HL-60 (cell line): ENCODE data around the gene ID1.

Experiments used
- DNase-seq, 2 experiments: peaks; one replicate each; pipeline ENCODE4 v3.0.0-alpha.2; 2010 to 2020; ENCODE audit warnings: low read depth in 1 of 2, low spot score in 1 of 2
- H3K27ac ChIP-seq: fragments of 250-450 bp; sonication (Bioruptor Pico); replicated peaks from 2 replicates; pipeline ENCODE4 v1.5.1; 2020; ENCODE audit warnings: mild to moderate bottlenecking, moderate library complexity
- H3K27me3 ChIP-seq: fragments of 250-450 bp; sonication (Bioruptor Pico); 2 replicates; pipeline ENCODE4 v1.5.1; 2021; ENCODE audit warnings: mild to moderate bottlenecking, moderate library complexity; ENCODE audit not compliant: insufficient read depth, poor library complexity, severe bottlenecking
- H3K4me3 ChIP-seq: replicated peaks from 2 replicates; pipeline ENCODE4 v1.5.1; 2011; ENCODE audit warnings: mild to moderate bottlenecking, control low read depth, low read length; ENCODE audit not compliant: insufficient read depth
- GABPA ChIP-seq: IDR thresholded peaks from 2 replicates; pipeline ENCODE4 v1.6.1; 2012; ENCODE audit warnings: low read depth
- POLR2AphosphoS5 ChIP-seq: IDR thresholded peaks from 2 replicates; pipeline ENCODE4 v1.6.1; 2012; ENCODE audit warnings: low read depth
- SPI1 ChIP-seq: IDR thresholded peaks from 2 replicates; pipeline ENCODE4 v1.6.1; 2012; ENCODE audit warnings: low read depth, mild to moderate bottlenecking, borderline replicate concordance
- TF ChIP-seq, protein P1 (sequence below): IDR thresholded peaks from 2 replicates; pipeline ENCODE4 v1.6.1; 2012; ENCODE audit warnings: low read depth; ENCODE audit not compliant: insufficient replicate concordance
- TF ChIP-seq, protein P2 (sequence below): IDR thresholded peaks from one replicate; pipeline ENCODE4 v1.5.1; 2011; ENCODE audit warnings: low read length, control low read depth, inconsistent platforms; ENCODE audit not compliant: insufficient read depth

ID1 gene

DNA sequence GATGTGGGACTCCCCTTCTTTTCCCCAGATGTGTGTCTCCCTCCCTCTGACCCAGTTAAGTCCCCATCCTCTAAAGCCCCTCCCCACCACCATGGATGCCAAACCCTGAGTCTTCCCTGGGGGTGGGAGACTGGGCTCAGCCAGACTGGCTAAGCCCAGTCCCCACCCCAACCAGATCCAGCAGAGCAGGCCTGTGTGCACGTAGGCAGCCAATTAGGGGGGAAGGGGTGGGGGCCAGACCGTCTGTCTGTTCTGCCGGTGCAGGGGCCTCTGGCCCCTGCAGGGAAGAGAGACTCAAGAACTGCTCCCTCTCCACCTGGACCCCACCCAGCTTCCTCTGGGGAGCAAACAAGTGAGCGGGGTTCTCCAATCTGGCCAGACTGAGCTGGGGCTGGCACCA, 33.2 kb downstream of the ID1 start:
- no peak for DNase-seq
- TF ChIP-seq, protein P1, sequence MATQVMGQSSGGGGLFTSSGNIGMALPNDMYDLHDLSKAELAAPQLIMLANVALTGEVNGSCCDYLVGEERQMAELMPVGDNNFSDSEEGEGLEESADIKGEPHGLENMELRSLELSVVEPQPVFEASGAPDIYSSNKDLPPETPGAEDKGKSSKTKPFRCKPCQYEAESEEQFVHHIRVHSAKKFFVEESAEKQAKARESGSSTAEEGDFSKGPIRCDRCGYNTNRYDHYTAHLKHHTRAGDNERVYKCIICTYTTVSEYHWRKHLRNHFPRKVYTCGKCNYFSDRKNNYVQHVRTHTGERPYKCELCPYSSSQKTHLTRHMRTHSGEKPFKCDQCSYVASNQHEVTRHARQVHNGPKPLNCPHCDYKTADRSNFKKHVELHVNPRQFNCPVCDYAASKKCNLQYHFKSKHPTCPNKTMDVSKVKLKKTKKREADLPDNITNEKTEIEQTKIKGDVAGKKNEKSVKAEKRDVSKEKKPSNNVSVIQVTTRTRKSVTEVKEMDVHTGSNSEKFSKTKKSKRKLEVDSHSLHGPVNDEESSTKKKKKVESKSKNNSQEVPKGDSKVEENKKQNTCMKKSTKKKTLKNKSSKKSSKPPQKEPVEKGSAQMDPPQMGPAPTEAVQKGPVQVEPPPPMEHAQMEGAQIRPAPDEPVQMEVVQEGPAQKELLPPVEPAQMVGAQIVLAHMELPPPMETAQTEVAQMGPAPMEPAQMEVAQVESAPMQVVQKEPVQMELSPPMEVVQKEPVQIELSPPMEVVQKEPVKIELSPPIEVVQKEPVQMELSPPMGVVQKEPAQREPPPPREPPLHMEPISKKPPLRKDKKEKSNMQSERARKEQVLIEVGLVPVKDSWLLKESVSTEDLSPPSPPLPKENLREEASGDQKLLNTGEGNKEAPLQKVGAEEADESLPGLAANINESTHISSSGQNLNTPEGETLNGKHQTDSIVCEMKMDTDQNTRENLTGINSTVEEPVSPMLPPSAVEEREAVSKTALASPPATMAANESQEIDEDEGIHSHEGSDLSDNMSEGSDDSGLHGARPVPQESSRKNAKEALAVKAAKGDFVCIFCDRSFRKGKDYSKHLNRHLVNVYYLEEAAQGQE = no peak
- TF ChIP-seq POLR2AphosphoS5 (no peak), GABPA (no peak), SPI1 (no peak)
- TF ChIP-seq, protein P2, sequence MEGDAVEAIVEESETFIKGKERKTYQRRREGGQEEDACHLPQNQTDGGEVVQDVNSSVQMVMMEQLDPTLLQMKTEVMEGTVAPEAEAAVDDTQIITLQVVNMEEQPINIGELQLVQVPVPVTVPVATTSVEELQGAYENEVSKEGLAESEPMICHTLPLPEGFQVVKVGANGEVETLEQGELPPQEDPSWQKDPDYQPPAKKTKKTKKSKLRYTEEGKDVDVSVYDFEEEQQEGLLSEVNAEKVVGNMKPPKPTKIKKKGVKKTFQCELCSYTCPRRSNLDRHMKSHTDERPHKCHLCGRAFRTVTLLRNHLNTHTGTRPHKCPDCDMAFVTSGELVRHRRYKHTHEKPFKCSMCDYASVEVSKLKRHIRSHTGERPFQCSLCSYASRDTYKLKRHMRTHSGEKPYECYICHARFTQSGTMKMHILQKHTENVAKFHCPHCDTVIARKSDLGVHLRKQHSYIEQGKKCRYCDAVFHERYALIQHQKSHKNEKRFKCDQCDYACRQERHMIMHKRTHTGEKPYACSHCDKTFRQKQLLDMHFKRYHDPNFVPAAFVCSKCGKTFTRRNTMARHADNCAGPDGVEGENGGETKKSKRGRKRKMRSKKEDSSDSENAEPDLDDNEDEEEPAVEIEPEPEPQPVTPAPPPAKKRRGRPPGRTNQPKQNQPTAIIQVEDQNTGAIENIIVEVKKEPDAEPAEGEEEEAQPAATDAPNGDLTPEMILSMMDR = no peak
- H3K27ac ChIP-seq = no peak overlapping the region
- H3K4me3 ChIP-seq = no peak overlapping the region
- H3K27me3 ChIP-seq = no peaks in the 10 kb centered on the region

DNA sequence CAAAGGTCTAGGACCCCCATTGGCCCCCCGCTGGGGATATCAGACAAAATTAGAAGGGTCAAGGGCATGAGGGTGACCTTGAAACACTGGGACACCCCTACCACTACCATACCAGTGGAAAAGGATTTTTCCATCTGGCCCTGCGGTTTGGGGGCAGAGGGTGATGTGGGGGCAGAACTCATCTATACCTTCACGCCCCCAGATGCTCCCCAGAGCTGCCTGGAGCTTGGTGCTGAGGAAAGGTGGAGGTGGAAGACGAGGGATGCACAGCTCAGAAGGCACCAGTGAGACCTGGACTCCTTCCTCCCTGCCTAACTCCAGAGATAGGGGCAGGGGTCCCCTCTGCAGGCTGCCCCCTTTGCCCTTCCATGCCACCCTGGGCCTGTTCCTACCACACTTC, 33.7 kb downstream of the ID1 start:
- Histone ChIP-seq H3K4me3 (no peak overlapping the region), H3K27ac (no peak overlapping the region), H3K27me3 (no peaks in the 10 kb centered on the region)
- TF ChIP-seq, protein P2 = no peak
- TF ChIP-seq, protein P1 = no peak
- no peak for TF ChIP-seq POLR2AphosphoS5
- no peak for TF ChIP-seq SPI1
- no peak for TF ChIP-seq GABPA
- DNase-seq = no peak

DNA sequence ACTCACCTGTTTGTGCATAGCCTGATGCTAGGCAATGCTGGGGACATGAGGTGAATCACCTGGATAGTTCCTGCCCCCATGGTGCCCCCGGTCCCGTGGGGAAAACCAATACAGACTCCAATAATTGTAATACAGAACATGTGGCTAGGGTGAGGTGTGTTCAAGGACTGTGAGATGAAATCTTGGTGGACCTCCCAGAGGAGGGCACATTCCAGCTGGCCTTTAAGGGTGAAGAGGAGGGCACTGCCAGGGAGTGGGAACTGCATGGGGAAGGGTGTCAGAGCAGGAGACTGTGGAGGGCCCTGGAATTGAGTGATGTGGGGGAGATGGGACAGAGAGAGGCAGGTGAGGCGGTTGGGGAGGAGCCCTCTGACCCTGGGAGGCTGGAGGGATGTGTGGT, 35.2 kb downstream of the ID1 start:
- no peaks in the 10 kb centered on the region for H3K27me3 ChIP-seq
- H3K27ac ChIP-seq = no peak overlapping the region
- no peak for TF ChIP-seq POLR2AphosphoS5
- TF ChIP-seq, protein P2 = no peak
- TF ChIP-seq SPI1 = no peak
- no peak for TF ChIP-seq GABPA
- TF ChIP-seq, protein P1 = no peak
- no peak for DNase-seq
- H3K4me3 ChIP-seq = no peak overlapping the region
